Measurements from ENCODE around the gene PAXIP1.
"Not testable (repeated sequence)": the region's sequence is repeated elsewhere in the genome, so short reads cannot be mapped to it uniquely, and the experiment has no call there.

Gene PAXIP1

GRCh38 chr7:155003092-155003375, at the start of gene PAXIP1:
PAXIP1 (minus strand) TSS chr7:155003124; CDS start chr7:155002929, 195 bp downstream.
- Mint-ChIP-seq H3K9me3 (no peaks in the 10 kb centered on the region), H3K27me3 (no peaks in the 10 kb centered on the region), H3K4me3 (peak within 1 kb of the TSS; percentile 95), H3K27ac (peak within 1 kb of the TSS; percentile 96), H3K4me1 (peaks cover 18% of the 10 kb centered on the region), H3K36me3 (ENCODE audit: low read depth) (peaks cover 22% of the 10 kb centered on the region)
- ATAC-seq, result peak; percentile 64
- no peak for DNase-seq

GRCh38 chr7:155051355-155051754, 48.4 kb upstream of the PAXIP1 start:
- no peak overlapping the region for H3K4me3 Mint-ChIP-seq
- no peaks in the 10 kb centered on the region for H3K9me3 Mint-ChIP-seq
- no peak overlapping the region for H3K27ac Mint-ChIP-seq
- H3K36me3 Mint-ChIP-seq (ENCODE audit: low read depth), result no peaks in the 10 kb centered on the region
- DNase-seq, result no peak
- H3K4me1 Mint-ChIP-seq, result no peaks in the 10 kb centered on the region
- no peaks in the 10 kb centered on the region for H3K27me3 Mint-ChIP-seq
- ATAC-seq, result no peak

- Mint-ChIP-seq H3K27me3 (peaks cover 3% of the 10 kb centered on the region), H3K9me3 (no peaks in the 10 kb centered on the region), H3K27ac (no peak overlapping the region), H3K4me1 (no peaks in the 10 kb centered on the region), H3K36me3 (ENCODE audit: low read depth) (no peaks in the 10 kb centered on the region), H3K4me3 (no peak overlapping the region)
- ATAC-seq (no peak), DNase-seq (no peak)
Measured at GRCh38 chr7:155048006-155048405, 45.1 kb upstream of the PAXIP1 start.

- H3K4me1 Mint-ChIP-seq, result no peaks in the 10 kb centered on the region
- no peaks in the 10 kb centered on the region for H3K36me3 Mint-ChIP-seq (ENCODE audit: low read depth)
Measured at GRCh38 chr7:155043756-155044155, 40.8 kb upstream of the PAXIP1 start.

GRCh38 chr7:155038335-155038734, 35.4 kb upstream of the PAXIP1 start:
- H3K4me3 Mint-ChIP-seq, result no peak overlapping the region
- no peaks in the 10 kb centered on the region for H3K9me3 Mint-ChIP-seq
- no peak for DNase-seq
- H3K27ac Mint-ChIP-seq, result no peak overlapping the region
- peaks cover 24% of the 10 kb centered on the region for H3K27me3 Mint-ChIP-seq
- H3K36me3 Mint-ChIP-seq (ENCODE audit: low read depth), result no peaks in the 10 kb centered on the region
- no peaks in the 10 kb centered on the region for H3K4me1 Mint-ChIP-seq
- ATAC-seq, result no peak

More at GRCh38 chr7:155043756-155044155, 40.8 kb upstream of the PAXIP1 start:
- no peak for DNase-seq
- Mint-ChIP-seq H3K27ac (no peak overlapping the region), H3K4me3 (no peak overlapping the region), H3K9me3 (no peaks in the 10 kb centered on the region), H3K27me3 (peaks cover 20% of the 10 kb centered on the region)
- no peak for ATAC-seq

GRCh38 chr7:155034495-155034894, 31.6 kb upstream of the PAXIP1 start:
- not testable (repeated sequence) for H3K36me3 Mint-ChIP-seq (ENCODE audit: low read depth); ATAC-seq; H3K4me1 Mint-ChIP-seq; H3K9me3 Mint-ChIP-seq; DNase-seq; H3K4me3 Mint-ChIP-seq; H3K27ac Mint-ChIP-seq
- H3K27me3 Mint-ChIP-seq, result peaks cover 21% of the 10 kb centered on the region

GRCh38 chr7:155032978-155033377, 30.1 kb upstream of the PAXIP1 start:
- Mint-ChIP-seq H3K27me3 (peaks cover 16% of the 10 kb centered on the region), H3K27ac (no peak overlapping the region), H3K36me3 (ENCODE audit: low read depth) (no peaks in the 10 kb centered on the region), H3K4me3 (no peak overlapping the region), H3K9me3 (no peaks in the 10 kb centered on the region), H3K4me1 (no peaks in the 10 kb centered on the region)
- ATAC-seq, result no peak
- no peak for DNase-seq

GRCh38 chr7:155027879-155028278, 25.0 kb upstream of the PAXIP1 start:
- Mint-ChIP-seq H3K4me3 (no peak overlapping the region), H3K27ac (no peak overlapping the region), H3K9me3 (no peaks in the 10 kb centered on the region), H3K36me3 (ENCODE audit: low read depth) (no peaks in the 10 kb centered on the region), H3K27me3 (peaks cover 17% of the 10 kb centered on the region), H3K4me1 (no peaks in the 10 kb centered on the region)
- ATAC-seq (no peak), DNase-seq (no peak)

- H3K9me3 Mint-ChIP-seq, result no peaks in the 10 kb centered on the region
Measured at GRCh38 chr7:155021699-155022145, 18.8 kb upstream of the PAXIP1 start.

GRCh38 chr7:155020996-155021395, 18.1 kb upstream of the PAXIP1 start:
- no peak for ATAC-seq
- DNase-seq, result no peak
- Mint-ChIP-seq H3K4me3 (no peak overlapping the region), H3K4me1 (no peaks in the 10 kb centered on the region), H3K27me3 (peaks cover 11% of the 10 kb centered on the region), H3K36me3 (ENCODE audit: low read depth) (no peaks in the 10 kb centered on the region), H3K9me3 (no peaks in the 10 kb centered on the region), H3K27ac (no peak overlapping the region)

More at GRCh38 chr7:155021699-155022145, 18.8 kb upstream of the PAXIP1 start:
- Mint-ChIP-seq H3K4me1 (no peaks in the 10 kb centered on the region), H3K36me3 (ENCODE audit: low read depth) (no peaks in the 10 kb centered on the region), H3K27me3 (peaks cover 11% of the 10 kb centered on the region), H3K4me3 (no peak overlapping the region), H3K27ac (no peak overlapping the region)
- ATAC-seq, result no peak
- DNase-seq, result no peak

- Mint-ChIP-seq H3K4me3 (no peak overlapping the region), H3K36me3 (ENCODE audit: low read depth) (no peaks in the 10 kb centered on the region), H3K27me3 (peaks cover 2% of the 10 kb centered on the region), H3K4me1 (no peaks in the 10 kb centered on the region), H3K27ac (no peak overlapping the region), H3K9me3 (no peaks in the 10 kb centered on the region)
- DNase-seq, result no peak
- no peak for ATAC-seq
Measured at GRCh38 chr7:155017834-155018233, 14.9 kb upstream of the PAXIP1 start.

- no peak overlapping the region for H3K27ac Mint-ChIP-seq
- H3K9me3 Mint-ChIP-seq, result no peaks in the 10 kb centered on the region
- H3K36me3 Mint-ChIP-seq (ENCODE audit: low read depth), result peaks cover 4% of the 10 kb centered on the region
- H3K4me1 Mint-ChIP-seq, result no peaks in the 10 kb centered on the region
- ATAC-seq (no peak), DNase-seq (no peak)
- no peak overlapping the region for H3K4me3 Mint-ChIP-seq
- no peaks in the 10 kb centered on the region for H3K27me3 Mint-ChIP-seq
Measured at GRCh38 chr7:155011086-155011485, 8.2 kb upstream of the PAXIP1 start.

GRCh38 chr7:155009570-155010157, 6.7 kb upstream of the PAXIP1 start:
- Mint-ChIP-seq H3K9me3 (no peaks in the 10 kb centered on the region), H3K27ac (no peak overlapping the region), H3K36me3 (ENCODE audit: low read depth) (peaks cover 10% of the 10 kb centered on the region), H3K27me3 (no peaks in the 10 kb centered on the region), H3K4me1 (peaks cover 7% of the 10 kb centered on the region), H3K4me3 (no peak overlapping the region)
- peak; percentile 23 for DNase-seq
- no peak for ATAC-seq

GRCh38 chr7:155007947-155008346, 5.0 kb upstream of the PAXIP1 start:
- H3K4me3 Mint-ChIP-seq, result no peak overlapping the region
- peak; percentile 17 for DNase-seq
- peaks cover 13% of the 10 kb centered on the region for H3K4me1 Mint-ChIP-seq
- peaks cover 18% of the 10 kb centered on the region for H3K36me3 Mint-ChIP-seq (ENCODE audit: low read depth)
- no peaks in the 10 kb centered on the region for H3K27me3 Mint-ChIP-seq
- H3K27ac Mint-ChIP-seq, result no peak overlapping the region
- no peaks in the 10 kb centered on the region for H3K9me3 Mint-ChIP-seq
- ATAC-seq, result no peak

- peak; percentile 83 for DNase-seq
- peak; percentile 73 for ATAC-seq
- H3K36me3 Mint-ChIP-seq (ENCODE audit: low read depth), result peaks cover 22% of the 10 kb centered on the region
- no peaks in the 10 kb centered on the region for H3K27me3 Mint-ChIP-seq
- H3K27ac Mint-ChIP-seq, result peak overlapping the region; percentile 96
- H3K4me3 Mint-ChIP-seq, result peak overlapping the region; percentile 95
- no peaks in the 10 kb centered on the region for H3K9me3 Mint-ChIP-seq
- H3K4me1 Mint-ChIP-seq, result peaks cover 18% of the 10 kb centered on the region
Measured at GRCh38 chr7:155003376-155004214, 671 bp upstream of the PAXIP1 start.

Data from activated naive CD8-positive, alpha-beta T cell treated with anti-CD3 and anti-CD28 coated beads, Interleukin-2, amount 50 U/mL, for 24 hours (primary cell).